Activated CD4-positive, CD25-positive, alpha-beta regulatory T cell treated with anti-CD3 and anti-CD28 coated beads, Interleukin-2, amount 50 U/mL, for 16 hours (primary cell): ENCODE results near the gene VDAC1.

Experiments
- DNase-seq: peaks from one replicate; pipeline ENCODE4 v3.0.0-alpha.2; 2020; ENCODE audit warnings: low read depth, low spot score

The VDAC1 gene

GRCh38 chr5:133927300-133928180 is 77.2 kb downstream of the VDAC1 start:
- no peak for DNase-seq

- no peak for DNase-seq
Measured at GRCh38 chr5:133926489-133927299, 78.1 kb downstream of the VDAC1 start.

GRCh38 chr5:133925866-133926488 is 78.8 kb downstream of the VDAC1 start:
- DNase-seq: no peak

GRCh38 chr5:133925269-133925668 is 79.5 kb downstream of the VDAC1 start:
- no peak for DNase-seq

- DNase-seq: no peak
Measured at GRCh38 chr5:133924221-133924920, 80.4 kb downstream of the VDAC1 start.

GRCh38 chr5:133921979-133922378 is 82.8 kb downstream of the VDAC1 start:
- DNase-seq: no peak
